Upper lobe of right lung (tissue), 1 donor: Measurements from ENCODE around the gene PSMB5. TPM values are rescaled to one million over a fixed set of nuclear protein-coding genes. Genes with fewer than 3 reads are reported as not detected.

Experiments
- ATAC-seq: fragments of 200-7000 bp; cut with Tn5 transposase; one replicate; pipeline ENCODE4 v1.9.1; 2020; ENCODE audit warnings: mild to moderate bottlenecking, moderate library complexity
- DNase-seq: peaks from one replicate; pipeline ENCODE4 v3.0.0-alpha.2; 2020
- H3K27ac ChIP-seq: fragments of 200-600 bp; one replicate; pipeline ENCODE4 v1.8.0; 2022
- H3K27me3 ChIP-seq: fragments of 200-600 bp; one replicate; pipeline ENCODE4 v1.8.0; 2022; ENCODE audit warnings: mild to moderate bottlenecking
- H3K36me3 ChIP-seq: fragments of 200-600 bp; one replicate; pipeline ENCODE4 v1.8.0; 2022
- H3K4me1 ChIP-seq: fragments of 200-600 bp; one replicate; pipeline ENCODE4 v1.8.0; 2022
- H3K4me3 ChIP-seq: fragments of 200-600 bp; one replicate; pipeline ENCODE4 v1.8.0; 2022; ENCODE audit warnings: mild to moderate bottlenecking
- H3K9me3 ChIP-seq: fragments of 200-600 bp; one replicate; pipeline ENCODE4 v1.8.0; 2022
- intact Hi-C: fragments of 100-400 bp; cut with DNase I; formaldehyde crosslinking; loops from one replicate; pipeline ENCODE4 v1.11.0; 2022
- total RNA-seq: library from RNA; stranded (reverse); fragmentation: NEBNext Ultra II Directional; extraction: Animal tissue kit (Norgen Biotek cat#: 25700); gene quantifications from one replicate; pipeline ENCODE4 v1.2.1, GENCODE V29; 2021
- TF ChIP-seq, protein P1 (sequence below): fragments of 200-600 bp; IDR thresholded peaks from one replicate; pipeline ENCODE4 v1.8.0; 2022; ENCODE audit warnings: antibody characterized with exemption
- donor health status: DM: no; HTN: yes; CAD: no; lungs with severe emphysema.

Gene PSMB5
- total RNA-seq, 1 donor from 2014 or later, result 75.7 TPM

DNA sequence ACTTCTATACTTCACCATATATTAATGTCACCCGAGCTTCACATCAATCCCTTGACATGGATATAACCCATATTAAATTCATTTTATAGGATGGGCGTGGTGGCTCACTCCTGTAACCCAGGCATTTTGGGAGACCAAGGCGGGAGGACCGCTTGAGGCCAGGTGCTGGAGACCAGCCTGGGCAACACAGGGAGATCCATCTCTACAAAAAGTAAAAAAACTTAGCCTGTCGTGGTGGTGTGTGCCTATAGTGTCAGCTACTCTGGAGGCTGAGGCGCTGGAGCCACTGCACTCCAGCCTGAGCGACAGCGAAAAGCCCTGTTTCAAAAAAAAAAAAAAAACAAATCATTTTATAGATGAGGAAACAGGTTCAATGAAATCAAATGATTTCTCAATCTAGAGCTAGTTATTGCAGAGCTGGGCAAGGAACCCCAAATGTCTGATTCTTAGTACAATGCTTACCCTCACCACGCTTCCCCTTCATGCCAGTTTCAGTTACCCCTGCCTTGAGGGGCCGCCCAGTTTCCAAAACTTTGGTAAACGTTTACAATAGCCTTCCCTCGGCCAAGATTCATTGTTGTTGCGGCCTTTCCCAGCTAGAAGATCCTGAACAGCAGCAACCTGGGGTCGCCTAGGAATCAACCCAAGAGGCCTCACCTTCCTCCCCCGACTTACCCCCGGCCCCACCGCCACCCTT, 751 bp downstream of the PSMB5 start:
- TF ChIP-seq, protein P1, sequence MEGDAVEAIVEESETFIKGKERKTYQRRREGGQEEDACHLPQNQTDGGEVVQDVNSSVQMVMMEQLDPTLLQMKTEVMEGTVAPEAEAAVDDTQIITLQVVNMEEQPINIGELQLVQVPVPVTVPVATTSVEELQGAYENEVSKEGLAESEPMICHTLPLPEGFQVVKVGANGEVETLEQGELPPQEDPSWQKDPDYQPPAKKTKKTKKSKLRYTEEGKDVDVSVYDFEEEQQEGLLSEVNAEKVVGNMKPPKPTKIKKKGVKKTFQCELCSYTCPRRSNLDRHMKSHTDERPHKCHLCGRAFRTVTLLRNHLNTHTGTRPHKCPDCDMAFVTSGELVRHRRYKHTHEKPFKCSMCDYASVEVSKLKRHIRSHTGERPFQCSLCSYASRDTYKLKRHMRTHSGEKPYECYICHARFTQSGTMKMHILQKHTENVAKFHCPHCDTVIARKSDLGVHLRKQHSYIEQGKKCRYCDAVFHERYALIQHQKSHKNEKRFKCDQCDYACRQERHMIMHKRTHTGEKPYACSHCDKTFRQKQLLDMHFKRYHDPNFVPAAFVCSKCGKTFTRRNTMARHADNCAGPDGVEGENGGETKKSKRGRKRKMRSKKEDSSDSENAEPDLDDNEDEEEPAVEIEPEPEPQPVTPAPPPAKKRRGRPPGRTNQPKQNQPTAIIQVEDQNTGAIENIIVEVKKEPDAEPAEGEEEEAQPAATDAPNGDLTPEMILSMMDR, result no peak
- DNase-seq (no peak), ATAC-seq (no peak)
- Histone ChIP-seq H3K27ac (peak overlapping the region; percentile 96), H3K27me3 (no peaks in the 10 kb centered on the region), H3K9me3 (no peaks in the 10 kb centered on the region), H3K4me1 (peaks cover 8% of the 10 kb centered on the region), H3K4me3 (peak overlapping the region; percentile 69), H3K36me3 (peaks cover 37% of the 10 kb centered on the region)
- intact Hi-C loops, result no loop called here

DNA sequence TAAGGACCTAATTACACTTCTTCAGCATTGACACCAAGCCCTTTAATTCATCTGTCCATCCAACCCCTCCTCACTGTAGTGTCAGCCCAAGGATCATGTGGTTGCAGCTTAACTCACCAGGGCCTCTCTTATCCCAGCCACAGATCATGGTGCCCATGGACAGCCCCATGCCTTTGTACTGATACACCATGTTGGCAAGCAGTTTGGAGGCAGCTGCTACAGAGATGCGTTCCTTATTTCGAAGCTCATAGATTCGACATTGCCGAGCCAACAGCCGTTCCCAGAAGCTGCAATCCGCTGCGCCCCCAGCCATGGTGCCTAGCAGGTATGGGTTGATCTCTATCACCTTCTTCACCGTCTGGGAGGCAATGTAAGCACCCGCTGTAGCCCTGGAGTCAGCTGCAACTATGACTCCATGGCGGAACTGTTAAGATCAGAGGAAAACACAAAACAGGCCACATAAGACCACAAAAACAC, 1.4 kb downstream of the PSMB5 start:
- H3K4me3 ChIP-seq, result peak overlapping the region; percentile 69
- DNase-seq, result no peak

GRCh38 chr14:23030936-23031335, 3.8 kb downstream of the PSMB5 start:
- H3K9me3 ChIP-seq, result no peaks in the 10 kb centered on the region
- intact Hi-C loops, result no loop called here
- ATAC-seq (no peak), DNase-seq (no peak)
- H3K4me1 ChIP-seq, result peaks cover 15% of the 10 kb centered on the region
- H3K27ac ChIP-seq, result no peak overlapping the region
- no peak overlapping the region for H3K4me3 ChIP-seq
- TF ChIP-seq, protein P1, result no peak
- H3K27me3 ChIP-seq, result no peaks in the 10 kb centered on the region
- peaks cover 59% of the 10 kb centered on the region for H3K36me3 ChIP-seq

More for the DNA sequence above, 1.4 kb downstream of the PSMB5 start:
- TF ChIP-seq, protein P1, result no peak
- Histone ChIP-seq H3K9me3 (no peaks in the 10 kb centered on the region), H3K4me1 (peaks cover 13% of the 10 kb centered on the region), H3K27ac (no peak overlapping the region), H3K27me3 (no peaks in the 10 kb centered on the region), H3K36me3 (peaks cover 44% of the 10 kb centered on the region)
- ATAC-seq, result no peak
- intact Hi-C loops, result no loop called here

DNA sequence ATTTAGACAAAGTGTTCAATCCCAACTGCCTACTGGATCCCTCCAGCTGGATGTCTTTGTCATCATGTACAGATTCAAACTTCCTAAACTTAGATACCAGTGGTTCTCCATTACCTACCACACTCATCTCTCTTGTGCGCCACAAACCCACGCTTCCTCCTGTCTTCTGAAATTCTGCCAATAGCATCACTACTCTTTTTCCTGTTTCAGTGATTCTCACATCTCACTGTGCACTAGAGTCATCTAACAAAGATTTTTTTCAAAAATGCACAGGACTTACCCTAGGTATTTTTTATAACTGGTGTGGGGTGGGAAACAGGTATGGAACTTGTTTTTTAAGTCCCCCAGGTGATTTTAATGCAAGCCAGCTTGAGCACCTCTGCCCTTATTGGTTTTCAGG, 5.9 kb downstream of the PSMB5 start:
- Histone ChIP-seq H3K27me3 (no peaks in the 10 kb centered on the region), H3K36me3 (peaks cover 69% of the 10 kb centered on the region), H3K27ac (no peak overlapping the region), H3K4me1 (peaks cover 14% of the 10 kb centered on the region), H3K4me3 (no peak overlapping the region), H3K9me3 (no peaks in the 10 kb centered on the region)
- DNase-seq, result no peak
- intact Hi-C loops, result no loop called here
- TF ChIP-seq, protein P1, result no peak
- no peak for ATAC-seq

DNA sequence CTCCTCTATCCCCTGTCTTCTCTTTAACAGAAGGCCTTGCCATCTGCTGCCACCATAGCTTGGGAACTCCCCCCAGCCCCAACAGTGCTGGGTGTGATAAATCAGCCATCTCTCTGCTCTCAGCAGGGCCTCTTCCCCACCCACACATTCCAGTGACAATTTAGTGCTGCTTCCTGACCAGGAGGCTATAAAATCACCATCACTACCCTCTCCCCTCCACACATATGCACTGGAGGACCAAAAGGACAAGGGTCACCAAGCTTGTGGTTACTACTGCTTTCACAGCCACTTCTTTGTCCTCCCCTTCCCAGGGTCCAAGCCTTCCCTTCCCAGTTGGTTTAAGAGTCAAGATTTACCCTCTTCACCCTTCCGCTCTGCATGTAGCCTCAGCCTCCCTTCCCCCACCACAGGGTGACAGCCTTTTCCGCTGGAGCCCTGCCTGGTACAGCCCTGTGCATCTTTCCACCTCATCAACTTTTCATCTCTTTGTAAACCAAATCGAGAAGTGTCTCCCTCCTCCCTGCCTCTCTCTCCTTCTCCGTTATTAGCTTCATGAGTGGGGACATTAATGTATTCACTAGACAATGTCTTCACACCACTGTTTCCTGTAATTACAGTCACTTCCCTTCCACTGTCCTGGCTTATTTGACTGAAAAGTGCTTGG, 9.4 kb downstream of the PSMB5 start:
- H3K9me3 ChIP-seq, result no peaks in the 10 kb centered on the region
- intact Hi-C loops, result no loop called here
- ATAC-seq, result no peak
- no peak overlapping the region for H3K4me3 ChIP-seq
- TF ChIP-seq, protein P1, result no peak
- DNase-seq, result no peak
- no peak overlapping the region for H3K27ac ChIP-seq
- no peaks in the 10 kb centered on the region for H3K27me3 ChIP-seq
- peaks cover 40% of the 10 kb centered on the region for H3K36me3 ChIP-seq
- peaks cover 7% of the 10 kb centered on the region for H3K4me1 ChIP-seq
